ENCODE data around the gene RERG. TPM values are rescaled to one million over a fixed set of nuclear protein-coding genes. Genes with fewer than 3 reads are reported as not detected.

The RERG gene
- polyA plus RNA-seq, 1 donor from 2014 or later = 0.87 TPM

- Histone ChIP-seq H3K27ac (ENCODE audit: low read length) (no peak overlapping the region), H3K79me2 (replicated peaks; ENCODE audit: insufficient read depth, low read length) (no peaks in the 10 kb centered on the region), H3K9me2 (ENCODE audit: insufficient read depth, low read length) (no peaks in the 10 kb centered on the region), H3F3A (ENCODE audit: insufficient read depth, low read length, poor library complexity, severe bottlenecking) (no peaks in the 10 kb centered on the region), H3K9ac (ENCODE audit: low read length) (no peak overlapping the region), H3K4me3 (ENCODE audit: low read length) (no peak overlapping the region), H2AFZ (ENCODE audit: low read depth, low read length) (no peak overlapping the region), H4K20me1 (ENCODE audit: insufficient read depth) (no peaks in the 10 kb centered on the region), H3K36me3 (ENCODE audit: insufficient read depth, low read length) (no peaks in the 10 kb centered on the region), H3K9me3 (ENCODE audit: low read length) (no peaks in the 10 kb centered on the region), H3K27me3 (ENCODE audit: insufficient read depth, low read depth, low read length) (no peaks in the 10 kb centered on the region), H3K4me2 (ENCODE audit: low read length) (no peak overlapping the region)
- TF ChIP-seq EZH2 (IDR thresholded peaks at IDR 0.05; ENCODE audit: borderline replicate concordance, insufficient read depth, low read length, poor library complexity, severe bottlenecking) (no peak), TAF1 (IDR thresholded peaks at IDR 0.05; ENCODE audit: low read depth) (no peak), EP300 (conservative IDR thresholded peaks at IDR 0.05; ENCODE audit: poor library complexity, severe bottlenecking) (no peak), POLR2AphosphoS5 (IDR thresholded peaks at IDR 0.05) (no peak), SMC3 (conservative IDR thresholded peaks at IDR 0.05; ENCODE audit: poor library complexity) (no peak), MXI1 (conservative IDR thresholded peaks at IDR 0.05; ENCODE audit: poor library complexity, severe bottlenecking) (no peak), RAD21 (conservative IDR thresholded peaks at IDR 0.05) (no peak), CTCF (IDR thresholded peaks at IDR 0.05; ENCODE audit: poor library complexity, severe bottlenecking) (no peak), REST (IDR thresholded peaks at IDR 0.05; ENCODE audit: borderline replicate concordance) (no peak)
Measured at GRCh38 chr12:15208140-15208539, 13.1 kb downstream of the RERG start.

GRCh38 chr12:15206831-15207389 lies 14.3 kb downstream of the RERG start:
- Histone ChIP-seq H3K9me3 (ENCODE audit: low read length) (no peaks in the 10 kb centered on the region), H3K4me2 (ENCODE audit: low read length) (no peak overlapping the region), H3K79me2 (replicated peaks; ENCODE audit: insufficient read depth, low read length) (no peaks in the 10 kb centered on the region), H3F3A (ENCODE audit: insufficient read depth, low read length, poor library complexity, severe bottlenecking) (no peaks in the 10 kb centered on the region), H3K4me3 (ENCODE audit: low read length) (no peak overlapping the region), H3K9ac (ENCODE audit: low read length) (no peak overlapping the region), H4K20me1 (ENCODE audit: insufficient read depth) (no peaks in the 10 kb centered on the region), H3K27me3 (ENCODE audit: insufficient read depth, low read depth, low read length) (no peaks in the 10 kb centered on the region), H2AFZ (ENCODE audit: low read depth, low read length) (no peak overlapping the region), H3K9me2 (ENCODE audit: insufficient read depth, low read length) (no peaks in the 10 kb centered on the region), H3K27ac (ENCODE audit: low read length) (no peak overlapping the region), H3K36me3 (ENCODE audit: insufficient read depth, low read length) (no peaks in the 10 kb centered on the region)
- TF ChIP-seq TAF1 (IDR thresholded peaks at IDR 0.05; ENCODE audit: low read depth) (no peak), RAD21 (conservative IDR thresholded peaks at IDR 0.05) (no peak), POLR2AphosphoS5 (IDR thresholded peaks at IDR 0.05) (no peak), CTCF (IDR thresholded peaks at IDR 0.05; ENCODE audit: poor library complexity, severe bottlenecking) (no peak), SMC3 (conservative IDR thresholded peaks at IDR 0.05; ENCODE audit: poor library complexity) (no peak)

All from neural cell (in vitro differentiated cells).